Omental fat pad (tissue), 4 donors: ENCODE results near the gene SEMA6D. TPM values are rescaled to one million over a fixed set of nuclear protein-coding genes. Genes with fewer than 3 reads are reported as not detected.

ENCODE experiments used
- ATAC-seq: fragments of 150-250 bp; one replicate; pipeline ENCODE4 v1.9.1; 2016; ENCODE audit warnings: mild to moderate bottlenecking, moderate library complexity; ENCODE audit not compliant: low FRiP score
- DNase-seq: peaks from one replicate; pipeline ENCODE4 v3.0.0-alpha.2; 2019; ENCODE audit warnings: low spot score
- total RNA-seq, 4 donors: library from RNA; depleted of rRNA; stranded (reverse); fragments of >200 nt; gene quantifications; one replicate each; pipeline ENCODE4 v1.1.0, GENCODE V29; 2016
- TF ChIP-seq, protein P1 (sequence below), 3 donors: fragments of 450-650 bp; IDR thresholded peaks; one replicate each; pipeline ENCODE4 v1.5.1; 2016 to 2017; ENCODE audit warnings: antibody characterized with exemption in 3 of 3, mild to moderate bottlenecking in 3 of 3, moderate library complexity in 2 of 3

Gene SEMA6D
- total RNA-seq, 4 donors from 2014 or later, result 3.4 to 41.1 (median 10.4) TPM

DNA sequence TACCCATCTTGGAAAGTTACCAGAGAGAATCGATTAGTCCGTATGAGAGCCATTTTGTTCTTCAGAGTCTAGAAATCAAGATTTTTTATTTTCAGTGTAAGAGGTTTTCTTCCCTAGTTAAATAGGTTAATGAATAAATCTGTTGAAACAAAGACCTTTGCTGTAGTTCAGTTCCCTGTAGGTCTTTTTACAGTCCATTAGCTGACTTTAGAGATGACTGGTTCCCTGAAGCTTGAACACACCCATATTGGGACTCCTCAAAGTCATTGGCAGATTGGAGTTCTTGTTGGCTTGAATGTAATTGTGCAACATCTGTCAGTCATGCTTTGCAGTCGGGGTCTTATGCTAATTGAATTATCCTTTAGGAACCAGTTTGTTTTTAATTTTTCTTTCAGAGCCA, 45.3 kb downstream of the SEMA6D start:
- DNase-seq, result no peak
- TF ChIP-seq, protein P1, sequence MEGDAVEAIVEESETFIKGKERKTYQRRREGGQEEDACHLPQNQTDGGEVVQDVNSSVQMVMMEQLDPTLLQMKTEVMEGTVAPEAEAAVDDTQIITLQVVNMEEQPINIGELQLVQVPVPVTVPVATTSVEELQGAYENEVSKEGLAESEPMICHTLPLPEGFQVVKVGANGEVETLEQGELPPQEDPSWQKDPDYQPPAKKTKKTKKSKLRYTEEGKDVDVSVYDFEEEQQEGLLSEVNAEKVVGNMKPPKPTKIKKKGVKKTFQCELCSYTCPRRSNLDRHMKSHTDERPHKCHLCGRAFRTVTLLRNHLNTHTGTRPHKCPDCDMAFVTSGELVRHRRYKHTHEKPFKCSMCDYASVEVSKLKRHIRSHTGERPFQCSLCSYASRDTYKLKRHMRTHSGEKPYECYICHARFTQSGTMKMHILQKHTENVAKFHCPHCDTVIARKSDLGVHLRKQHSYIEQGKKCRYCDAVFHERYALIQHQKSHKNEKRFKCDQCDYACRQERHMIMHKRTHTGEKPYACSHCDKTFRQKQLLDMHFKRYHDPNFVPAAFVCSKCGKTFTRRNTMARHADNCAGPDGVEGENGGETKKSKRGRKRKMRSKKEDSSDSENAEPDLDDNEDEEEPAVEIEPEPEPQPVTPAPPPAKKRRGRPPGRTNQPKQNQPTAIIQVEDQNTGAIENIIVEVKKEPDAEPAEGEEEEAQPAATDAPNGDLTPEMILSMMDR (IDR thresholded peaks at IDR 0.05), result no peak
- no peak for ATAC-seq

DNA sequence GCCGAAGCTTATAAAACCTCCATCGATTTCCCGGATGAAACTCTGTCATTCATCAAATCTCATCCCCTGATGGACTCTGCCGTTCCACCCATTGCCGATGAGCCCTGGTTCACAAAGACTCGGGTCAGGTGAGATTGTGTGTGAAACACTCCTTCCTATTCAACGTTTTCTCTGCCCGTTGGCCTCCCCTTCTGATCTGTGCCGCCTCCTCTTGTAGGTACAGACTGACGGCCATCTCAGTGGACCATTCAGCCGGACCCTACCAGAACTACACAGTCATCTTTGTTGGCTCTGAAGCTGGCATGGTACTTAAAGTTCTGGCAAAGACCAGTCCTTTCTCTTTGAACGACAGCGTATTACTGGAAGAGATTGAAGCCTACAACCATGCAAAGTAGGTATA, 47.4 kb downstream of the SEMA6D start:
- DNase-seq (no peak), ATAC-seq (no peak)
- TF ChIP-seq, protein P1 (IDR thresholded peaks at IDR 0.05), result no peak

DNA sequence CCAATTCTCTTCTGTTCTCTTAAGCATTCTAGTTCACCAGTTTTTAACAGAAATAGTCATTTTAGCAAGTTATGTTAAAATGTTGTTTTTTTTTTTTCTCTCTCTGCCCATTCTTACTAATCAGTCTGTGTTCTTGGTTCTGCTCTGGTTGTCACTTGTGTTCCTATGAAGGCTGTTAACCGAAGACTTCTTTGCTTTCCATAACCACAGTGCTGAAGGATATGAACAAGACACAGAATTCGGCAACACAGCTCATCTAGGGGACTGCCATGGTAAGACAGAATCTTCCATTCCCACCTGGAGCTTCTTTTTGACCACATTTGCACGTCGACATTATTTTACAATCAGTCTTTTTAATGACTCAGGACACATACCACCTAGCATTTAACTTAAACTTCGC, 49.1 kb downstream of the SEMA6D start:
- TF ChIP-seq, protein P1 (IDR thresholded peaks at IDR 0.05), result no peak
- no peak for ATAC-seq
- DNase-seq, result no peak

DNA sequence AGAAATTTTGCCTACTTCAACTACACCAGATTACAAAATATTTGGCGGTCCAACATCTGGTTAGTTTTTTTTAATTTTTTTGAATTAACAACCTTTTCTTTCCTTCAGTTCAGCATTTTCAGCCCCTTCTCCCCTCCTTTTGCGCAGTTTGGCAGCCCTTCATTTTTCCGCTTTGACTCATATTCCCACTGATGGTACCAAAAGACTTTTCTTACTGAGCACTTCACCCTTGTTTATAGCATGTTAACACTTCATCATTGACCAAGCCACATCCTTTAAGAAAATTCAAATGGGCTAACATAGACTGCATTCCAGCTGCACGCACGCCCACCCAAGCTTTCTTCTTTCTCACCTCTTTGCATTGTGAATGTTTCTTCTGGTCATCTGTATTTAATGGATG, 49.7 kb downstream of the SEMA6D start:
- DNase-seq (no peak), ATAC-seq (no peak)
- TF ChIP-seq, protein P1 (IDR thresholded peaks at IDR 0.05), result no peak

DNA sequence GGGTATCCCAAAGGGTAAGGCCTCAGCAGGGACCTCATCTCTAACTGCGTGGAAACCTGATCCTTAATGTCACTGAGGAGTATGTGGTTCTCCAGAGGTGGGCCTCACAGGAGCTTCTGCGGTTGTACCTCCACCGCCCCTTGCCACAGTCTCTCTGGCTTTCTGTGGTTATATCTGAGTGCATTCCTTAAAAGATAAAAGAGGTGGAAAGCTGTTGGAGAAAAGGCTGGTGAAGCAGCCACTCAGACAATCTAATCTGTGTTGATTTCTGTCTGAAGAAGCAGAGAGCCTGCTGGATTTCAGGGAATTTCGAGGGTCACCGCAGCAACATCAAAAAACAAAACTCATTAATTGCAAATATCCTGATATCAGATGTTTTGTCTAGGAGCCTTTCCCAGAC, 51.4 kb downstream of the SEMA6D start:
- TF ChIP-seq, protein P1 (IDR thresholded peaks at IDR 0.05), result no peak
- DNase-seq (no peak), ATAC-seq (no peak)

DNA sequence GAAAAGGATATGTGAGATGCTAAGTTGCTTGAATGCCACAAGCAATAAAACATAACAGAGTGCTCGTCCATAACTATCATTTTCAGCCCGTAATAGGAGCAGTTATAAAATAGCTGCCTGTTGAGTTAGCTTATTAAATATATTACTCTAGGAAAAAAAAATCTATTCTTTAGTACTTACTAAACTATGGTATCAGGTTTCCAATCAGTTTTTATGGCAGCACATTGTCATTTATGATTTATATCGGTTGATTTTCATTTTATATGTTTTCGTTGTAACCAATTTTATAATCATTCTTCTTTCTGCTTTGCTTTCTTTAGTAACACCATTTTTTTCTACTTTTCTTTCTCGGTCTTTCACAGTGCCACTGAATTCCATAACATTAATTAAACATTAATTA, 51.9 kb downstream of the SEMA6D start:
- TF ChIP-seq, protein P1 (IDR thresholded peaks at IDR 0.05), result no peak
- no peak for ATAC-seq

DNA sequence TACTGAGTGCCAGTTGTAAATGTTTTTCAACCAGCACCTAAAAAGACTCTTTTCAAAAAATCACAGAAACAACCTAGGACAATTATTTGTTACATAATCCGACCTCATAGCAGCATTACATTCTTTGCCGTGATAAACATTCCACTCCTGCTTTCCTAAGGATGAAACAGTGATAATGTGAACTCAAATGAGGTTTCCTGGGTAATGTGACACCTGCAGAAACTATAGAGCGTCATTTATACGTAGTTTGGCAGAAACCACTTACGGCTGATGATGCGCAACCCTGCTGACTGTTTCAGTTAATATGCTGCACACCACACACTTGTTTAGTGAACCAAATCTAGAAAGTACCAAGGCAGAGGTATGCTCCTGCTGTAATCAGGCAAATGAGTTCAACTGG, 55.8 kb downstream of the SEMA6D start:
- TF ChIP-seq, protein P1 (IDR thresholded peaks at IDR 0.05), result no peak
- no peak for ATAC-seq

More for the DNA sequence above, 51.9 kb downstream of the SEMA6D start:
- no peak for DNase-seq

More for the DNA sequence above, 55.8 kb downstream of the SEMA6D start:
- no peak for DNase-seq
